Activated CD4-positive, alpha-beta T cell treated with anti-CD3 and anti-CD28 coated beads for 48 hours (primary cell): ENCODE measurements around the gene ABHD8.

Source experiments
- DNase-seq: peaks from one replicate; pipeline ENCODE4 v3.0.0-alpha.2; 2020

ABHD8 gene

DNA sequence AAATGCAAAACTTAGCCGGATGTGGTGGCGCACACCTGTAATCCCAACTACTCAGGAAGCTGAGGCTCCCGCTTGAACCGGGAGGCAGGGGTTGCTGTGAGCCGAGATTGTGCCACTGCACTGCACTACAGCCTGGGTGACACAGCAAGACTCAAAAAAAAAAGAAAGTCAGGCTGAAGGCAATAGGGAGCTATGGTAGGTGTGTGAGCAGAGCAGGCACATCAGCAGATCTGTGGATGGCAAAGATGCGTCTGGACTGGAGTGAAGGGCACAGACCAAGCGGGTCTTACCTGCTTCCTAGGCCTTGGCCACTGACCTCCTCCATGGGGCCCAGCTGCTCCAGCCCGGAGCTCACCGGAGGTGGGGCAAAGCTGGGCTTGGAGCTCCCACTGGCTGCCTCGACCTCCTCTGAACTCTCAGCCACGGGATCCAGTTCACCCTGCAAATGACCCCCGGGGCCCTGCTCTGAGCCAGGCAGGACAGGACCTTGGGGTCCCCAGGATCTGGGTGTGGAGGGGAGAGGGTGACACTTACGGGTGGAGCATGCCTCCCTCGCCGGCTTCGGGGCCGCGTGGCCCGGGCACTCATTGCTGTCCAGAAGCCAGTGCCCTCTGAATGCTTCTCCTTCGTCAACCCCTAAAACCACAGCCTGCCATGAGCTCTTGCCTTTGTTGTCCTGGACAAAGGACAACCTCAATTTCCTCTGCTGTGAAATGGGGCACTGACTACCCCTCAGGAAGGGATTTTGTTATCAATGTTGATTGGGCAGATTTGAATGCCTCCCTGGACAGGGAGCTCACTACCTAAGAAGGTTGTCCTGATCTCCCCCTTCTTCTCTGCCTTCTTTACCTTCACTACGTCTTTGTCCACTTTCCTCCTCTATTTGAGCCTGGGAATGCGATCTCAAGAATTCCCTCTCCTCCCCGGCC, 39.2 kb downstream of the ABHD8 start:
- no peak for DNase-seq

DNA sequence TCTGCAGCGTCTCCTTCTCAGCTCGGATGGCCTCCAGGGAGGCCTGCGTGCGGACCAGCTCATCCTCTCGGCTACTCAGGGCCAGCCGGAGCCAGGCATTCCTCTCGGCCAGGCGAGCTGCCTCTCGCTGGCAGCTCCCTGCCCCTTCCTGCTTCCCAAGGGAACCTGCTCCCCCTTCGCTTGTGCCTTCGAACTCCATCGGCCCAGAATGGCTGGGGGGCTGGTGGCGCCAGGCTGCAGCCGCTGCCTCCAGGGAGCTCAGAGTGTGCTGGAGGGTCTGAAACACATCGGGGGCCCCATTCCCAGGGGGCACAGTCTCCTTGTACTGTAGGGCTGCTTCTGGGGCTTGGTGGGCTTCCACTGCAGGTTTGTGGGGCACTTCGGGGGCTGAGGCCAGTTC, 40.7 kb downstream of the ABHD8 start:
- DNase-seq: no peak

DNA sequence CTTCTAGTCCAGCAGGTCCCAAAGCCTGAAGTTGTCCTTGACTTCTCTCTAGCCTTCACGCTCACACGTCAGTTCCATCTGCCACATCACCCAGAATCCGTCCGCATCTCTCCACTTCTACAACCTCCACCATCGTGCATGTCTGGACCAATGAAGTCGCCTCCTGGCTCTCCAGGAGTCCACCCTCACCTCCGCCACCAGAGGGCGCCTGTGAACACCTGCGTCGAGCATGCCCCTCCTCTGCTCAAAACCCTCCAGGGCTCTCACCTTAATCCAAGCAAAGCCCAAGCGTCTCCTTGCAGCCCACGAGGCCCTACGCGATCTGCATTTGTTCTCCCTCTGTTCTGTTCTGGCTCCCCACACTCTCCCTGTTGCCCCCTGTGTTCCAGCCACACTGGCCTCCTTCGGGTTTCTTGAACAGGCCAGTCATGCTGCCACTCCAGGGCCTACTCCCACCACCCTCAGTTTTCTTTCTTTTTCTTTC, 42.3 kb downstream of the ABHD8 start:
- DNase-seq: peak; percentile 95

DNA sequence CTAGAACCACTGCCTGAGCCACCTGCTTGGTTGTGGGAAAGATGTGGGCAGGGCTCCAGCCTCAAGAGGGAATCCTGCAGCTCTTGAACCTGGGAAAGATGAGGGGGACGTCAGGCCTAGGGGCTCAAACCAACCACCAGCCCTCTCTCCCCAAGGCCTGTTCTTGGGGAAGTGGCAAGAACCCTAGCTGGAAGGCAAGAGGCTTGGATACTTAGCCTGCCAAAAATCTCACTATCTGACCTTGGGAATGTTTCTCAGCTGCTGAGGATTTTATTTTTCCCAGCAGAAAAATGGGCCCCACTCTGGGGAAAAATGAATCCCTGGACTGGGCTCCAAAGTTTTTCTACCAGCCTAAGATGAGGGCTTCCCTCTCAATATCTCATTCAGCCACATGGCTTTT, 43.3 kb downstream of the ABHD8 start:
- no peak for DNase-seq

DNA sequence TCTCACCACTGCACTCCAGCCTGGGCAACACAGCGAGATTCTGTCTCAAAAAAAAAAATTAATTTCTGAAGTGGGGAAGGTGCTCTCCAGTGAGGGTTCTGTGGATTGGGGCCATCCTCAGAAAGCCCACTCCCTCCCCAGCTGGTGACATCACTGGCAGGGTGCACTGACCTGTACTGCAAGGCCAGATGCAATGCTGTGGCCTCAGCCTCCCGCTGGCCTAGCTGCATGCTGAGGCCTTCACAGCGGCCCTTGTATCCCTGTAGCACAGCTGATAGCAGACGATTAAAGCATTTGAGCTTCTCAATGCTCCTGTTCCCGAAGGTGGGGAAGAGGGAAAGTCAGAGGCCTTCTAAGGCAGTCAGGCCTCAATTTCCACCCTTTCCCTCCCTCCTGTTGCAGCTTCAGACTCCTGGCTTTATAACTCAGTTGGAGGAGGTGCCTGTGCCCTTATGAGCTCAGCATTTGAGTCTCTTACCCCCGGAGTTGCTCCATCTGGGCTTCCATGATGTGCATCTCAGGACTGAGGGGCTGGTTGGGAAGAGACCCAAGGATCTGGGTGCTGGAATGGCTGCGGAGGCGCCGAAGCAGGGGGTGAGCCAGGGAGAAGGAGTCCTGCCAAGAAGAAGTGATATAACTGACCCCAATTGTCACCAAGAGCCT, 44.0 kb downstream of the ABHD8 start:
- DNase-seq: no peak

DNA sequence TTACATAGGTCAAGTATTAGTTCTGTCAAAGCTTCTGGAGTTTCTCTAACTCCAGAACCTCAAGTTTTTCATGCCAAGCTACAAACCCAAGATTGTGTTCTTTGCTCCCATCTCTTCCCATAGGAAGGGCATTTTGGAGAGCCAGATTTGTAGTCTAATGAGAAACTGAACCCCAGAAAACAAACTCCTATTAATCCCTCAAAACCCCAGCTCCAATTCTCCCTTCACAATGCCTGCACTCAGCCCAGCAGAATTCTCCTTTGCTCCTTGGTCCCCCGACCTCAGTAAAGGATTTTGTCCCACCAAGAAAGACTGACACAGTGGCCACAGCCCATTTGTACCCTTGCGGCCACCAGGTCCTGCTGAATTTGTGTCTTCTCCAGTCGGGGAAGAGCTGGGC, 47.1 kb downstream of the ABHD8 start:
- no peak for DNase-seq

DNA sequence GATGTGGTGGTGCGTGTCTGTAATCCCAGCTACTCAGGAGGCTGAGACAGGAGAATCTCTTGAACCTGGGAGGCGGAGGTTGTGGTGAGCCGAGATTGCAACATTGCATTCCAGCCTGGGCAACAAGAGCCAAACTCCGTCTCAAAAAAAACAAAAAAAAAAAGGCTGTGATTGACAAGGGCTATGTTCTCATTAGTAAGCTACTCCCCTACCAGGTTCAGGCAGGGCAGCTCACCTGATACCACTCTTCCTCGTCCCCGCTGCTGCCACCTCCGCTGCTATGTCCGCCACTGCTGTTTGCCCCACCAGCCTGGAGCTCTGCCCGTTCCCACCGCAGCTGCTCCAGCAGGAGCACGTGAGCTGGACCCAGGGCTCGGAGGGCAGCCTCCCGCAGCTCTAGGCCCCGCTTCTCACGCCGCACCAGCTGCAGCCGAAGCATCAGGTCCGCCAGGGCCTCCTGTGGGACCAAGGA, 48.0 kb downstream of the ABHD8 start:
- DNase-seq: no peak

DNA sequence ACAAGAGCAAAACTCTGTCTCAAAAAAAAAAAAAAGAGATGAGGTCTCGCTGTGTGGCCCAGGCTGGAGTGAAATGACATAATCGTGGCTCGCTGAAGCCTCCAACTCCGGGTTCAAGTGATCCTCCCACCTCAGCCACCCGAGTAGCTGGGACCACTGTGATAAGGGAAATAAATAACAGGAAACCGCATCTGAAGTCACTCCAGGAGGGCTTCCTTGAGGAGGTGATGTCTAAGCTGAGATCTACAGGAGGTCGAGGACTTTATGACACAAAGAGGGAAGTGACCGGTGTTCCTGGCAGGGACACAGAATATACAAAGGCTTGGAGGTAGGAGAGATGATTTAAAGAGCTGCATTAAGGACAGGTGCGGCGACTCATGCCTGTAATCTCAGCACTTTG, 48.6 kb downstream of the ABHD8 start:
- no peak for DNase-seq

DNA sequence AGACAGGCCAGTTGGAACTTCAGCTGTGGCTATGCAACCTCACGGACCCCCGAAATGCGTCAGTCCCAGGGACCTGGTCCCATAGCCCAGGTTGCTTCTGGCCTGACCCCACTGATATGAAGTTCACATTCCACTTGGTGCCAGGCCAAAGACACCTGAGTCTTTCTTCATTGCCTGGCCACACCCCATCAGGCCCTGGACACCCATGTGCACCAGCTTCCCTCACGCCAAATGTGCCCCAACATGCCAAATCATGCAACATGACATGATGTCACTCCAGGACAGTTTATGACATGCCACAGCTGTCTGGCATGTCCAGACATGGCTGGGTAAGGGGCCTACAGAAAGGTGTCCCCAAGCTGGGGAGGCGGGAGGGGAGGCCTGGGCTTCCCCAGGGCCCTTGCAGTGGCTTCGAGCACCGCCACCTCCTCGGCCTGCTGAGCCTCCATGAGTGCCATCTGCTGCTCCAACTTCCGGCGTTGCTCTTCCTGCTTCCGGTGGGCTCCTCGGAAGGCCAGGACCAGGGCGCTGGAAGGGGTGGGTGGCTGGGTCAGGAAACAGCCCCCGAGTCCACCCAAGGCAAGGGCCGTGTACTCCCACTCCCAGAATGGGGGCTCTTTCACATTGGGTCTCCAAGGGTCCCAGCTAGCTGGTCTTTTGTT, 53.2 kb downstream of the ABHD8 start:
- DNase-seq: no peak

DNA sequence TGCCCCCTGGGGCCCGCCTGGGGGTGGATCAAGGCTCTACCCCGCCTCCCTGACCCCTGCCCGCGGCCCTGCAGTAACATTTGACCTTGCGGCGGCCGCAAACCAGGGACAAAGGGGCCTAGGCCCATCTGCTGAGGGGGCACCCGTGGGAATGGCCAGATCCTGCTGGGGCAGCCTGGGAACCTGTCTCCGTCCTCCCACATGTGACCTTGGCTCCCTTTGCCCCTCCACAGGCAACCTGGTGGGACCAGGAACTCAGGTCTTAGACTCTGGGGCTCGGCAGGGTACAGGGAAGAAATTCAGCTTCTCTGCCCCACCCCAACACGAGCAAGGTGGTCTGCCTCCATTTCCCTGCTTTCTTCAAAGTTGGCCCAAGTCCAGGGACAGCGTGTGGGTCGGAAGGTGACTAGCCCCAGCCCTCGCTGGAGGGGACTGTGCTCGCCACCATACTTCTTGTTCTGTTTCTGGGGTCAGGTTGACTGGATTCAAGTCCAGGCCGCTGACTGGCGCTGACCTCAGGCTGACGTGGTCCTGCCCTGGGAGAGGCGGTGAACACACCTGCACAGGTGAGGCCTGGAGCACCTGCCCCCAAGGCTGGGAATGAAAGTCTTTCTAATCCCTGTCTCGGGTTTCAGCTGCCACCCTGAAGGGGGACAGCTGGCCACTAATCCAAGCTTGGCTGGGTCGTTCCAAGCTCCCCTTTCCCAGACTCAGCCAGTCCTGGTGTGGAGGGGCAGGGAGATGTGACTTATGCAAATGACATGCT, 55.0 kb downstream of the ABHD8 start:
- DNase-seq: no peak

DNA sequence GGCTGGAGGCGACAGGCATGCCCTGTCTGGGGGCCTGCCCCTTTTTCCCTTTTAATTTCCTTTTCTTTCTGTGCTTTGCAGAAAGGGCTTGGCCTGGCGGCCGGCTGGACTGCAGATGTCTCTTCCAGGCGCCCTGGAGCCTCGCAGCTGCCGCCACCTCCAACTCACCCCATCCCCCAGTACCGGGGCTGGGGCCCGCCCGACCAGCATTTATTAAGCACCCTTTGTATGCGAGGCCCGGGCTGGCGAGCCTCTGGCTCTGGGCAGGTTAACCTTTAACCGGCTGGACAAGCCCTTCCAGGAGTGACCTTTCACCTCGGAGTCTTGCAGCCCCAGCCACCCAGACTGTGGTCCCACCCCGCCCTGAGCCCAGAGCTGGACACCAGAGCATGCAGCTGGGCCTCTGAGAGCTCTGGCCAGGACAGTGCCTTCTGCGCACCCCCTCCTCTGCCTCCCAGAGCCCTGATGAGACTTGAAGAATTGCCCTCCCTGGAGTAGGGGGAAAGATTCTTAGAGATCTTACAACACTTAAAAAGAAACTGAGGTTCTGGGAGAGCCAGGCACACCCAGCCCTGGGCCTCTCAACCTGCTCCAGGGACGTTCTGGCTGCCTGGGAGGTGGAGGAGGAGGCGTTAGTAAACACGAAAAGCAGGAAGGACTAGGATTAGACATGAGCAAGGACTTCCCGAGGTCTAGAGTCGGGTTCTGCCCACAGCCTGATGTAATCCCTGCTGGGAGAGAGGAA, 56.4 kb downstream of the ABHD8 start:
- no peak for DNase-seq

DNA sequence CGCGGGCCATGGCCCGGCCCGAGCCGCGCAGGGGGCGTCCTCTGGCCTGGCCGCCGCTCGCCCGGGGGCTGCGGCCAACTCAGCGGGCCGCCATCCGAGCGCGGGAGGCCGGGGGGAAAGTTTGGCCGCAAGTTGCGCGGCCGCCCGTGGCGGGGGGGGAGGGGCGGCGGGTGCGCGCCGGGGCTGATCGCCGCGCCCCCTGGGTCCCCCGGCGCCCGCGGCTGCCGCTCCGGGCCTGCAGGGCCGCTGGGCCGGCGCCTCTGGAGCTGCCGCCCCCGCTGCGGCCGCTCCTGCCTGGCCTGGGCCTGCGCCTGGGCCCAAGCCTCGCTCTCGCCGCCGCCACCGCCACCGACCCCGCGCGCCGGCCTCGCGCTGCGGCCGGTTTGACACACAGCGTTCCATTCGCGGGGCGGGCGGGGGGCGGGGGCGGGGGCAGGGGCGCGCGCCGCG, 57.7 kb downstream of the ABHD8 start, which contains the start of gene NR2F6:
Gene NR2F6 (minus strand): TSS at position 385 of the 450 bp plus-strand sequence. CDS start 699 bp downstream, outside the sequence.
- DNase-seq: no peak

DNA sequence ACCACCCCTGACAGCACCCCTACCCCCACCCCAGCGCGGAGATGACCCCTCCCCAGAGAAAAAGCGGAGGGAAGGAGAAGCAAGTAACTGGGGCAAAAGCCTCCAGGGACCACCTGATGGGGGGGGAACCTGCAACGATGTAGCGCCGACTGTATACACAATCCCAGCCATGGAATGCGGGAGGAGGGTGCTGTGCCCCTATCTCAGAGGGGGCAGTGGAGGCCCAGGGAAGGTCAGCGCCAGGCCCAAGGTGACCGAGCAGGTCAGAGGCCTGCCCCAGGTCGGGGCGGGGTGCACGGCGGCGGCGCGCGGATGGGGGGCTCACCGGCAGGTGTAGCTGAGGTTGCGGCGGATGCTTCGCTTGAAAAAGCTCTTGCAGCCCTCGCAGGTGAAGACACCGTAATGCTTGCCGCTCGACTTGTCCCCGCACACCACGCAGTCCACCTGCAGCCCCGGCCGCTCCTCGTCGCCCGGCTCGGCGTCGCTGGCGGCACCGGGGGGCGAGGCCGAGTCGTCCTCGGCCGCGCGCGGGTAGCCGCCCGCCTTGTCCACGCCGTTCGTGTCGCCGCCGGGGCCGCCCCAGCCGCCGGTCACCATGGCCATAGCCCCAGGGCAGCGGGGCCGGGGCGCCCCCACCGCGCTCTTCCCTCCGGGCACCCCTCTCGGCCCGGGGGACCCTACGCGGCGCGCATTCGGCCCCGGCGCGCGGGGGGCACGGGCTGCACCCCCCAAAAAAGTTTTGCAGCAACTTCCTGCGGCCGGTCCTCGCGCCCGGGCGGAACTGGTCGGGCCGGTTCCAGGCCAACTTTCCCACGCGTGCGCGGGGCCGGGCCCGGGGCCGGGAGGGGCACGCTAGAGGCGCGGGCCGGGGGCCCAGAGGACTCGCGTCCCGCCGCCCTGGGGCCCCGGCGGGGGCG, 58.3 kb downstream of the ABHD8 start:
- no peak for DNase-seq

DNA sequence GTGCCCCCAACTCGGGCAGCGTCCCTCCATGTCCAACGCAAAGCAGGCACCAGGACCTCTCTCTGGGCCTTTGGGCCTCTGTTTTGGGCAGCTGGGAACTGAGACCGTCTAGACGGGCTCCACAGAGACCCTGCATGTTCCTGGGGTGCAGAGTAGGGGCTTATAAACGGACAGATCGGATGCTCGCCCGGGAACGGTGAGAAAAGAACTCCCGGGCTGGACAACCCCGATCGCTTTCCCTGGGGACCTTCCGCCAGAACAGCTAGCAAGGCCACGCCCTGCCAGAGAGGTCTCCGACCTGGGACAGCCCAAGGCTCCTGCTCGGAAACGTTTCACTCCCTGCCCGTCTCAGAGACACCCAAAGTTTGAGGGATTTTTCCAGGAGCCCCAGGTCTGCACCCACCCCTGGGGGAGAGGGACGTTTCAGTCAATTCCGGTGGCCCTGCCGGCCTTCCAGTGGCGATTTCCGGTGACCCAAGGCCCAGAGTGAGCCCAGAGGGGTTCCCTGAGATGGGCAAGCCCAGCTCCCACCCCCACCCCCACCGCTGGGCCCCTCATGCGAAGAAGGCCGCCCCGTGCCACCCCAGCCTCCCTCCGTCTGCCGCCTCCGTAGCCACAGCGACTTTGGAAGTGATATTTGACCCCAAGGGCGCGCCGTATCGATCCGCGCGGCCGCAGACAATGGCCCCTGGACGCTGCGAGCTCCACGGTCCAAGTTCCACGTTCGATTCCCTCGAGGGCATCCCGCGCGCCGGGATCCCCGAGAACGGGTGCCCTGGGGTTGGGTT, 59.2 kb downstream of the ABHD8 start:
- DNase-seq: no peak

DNA sequence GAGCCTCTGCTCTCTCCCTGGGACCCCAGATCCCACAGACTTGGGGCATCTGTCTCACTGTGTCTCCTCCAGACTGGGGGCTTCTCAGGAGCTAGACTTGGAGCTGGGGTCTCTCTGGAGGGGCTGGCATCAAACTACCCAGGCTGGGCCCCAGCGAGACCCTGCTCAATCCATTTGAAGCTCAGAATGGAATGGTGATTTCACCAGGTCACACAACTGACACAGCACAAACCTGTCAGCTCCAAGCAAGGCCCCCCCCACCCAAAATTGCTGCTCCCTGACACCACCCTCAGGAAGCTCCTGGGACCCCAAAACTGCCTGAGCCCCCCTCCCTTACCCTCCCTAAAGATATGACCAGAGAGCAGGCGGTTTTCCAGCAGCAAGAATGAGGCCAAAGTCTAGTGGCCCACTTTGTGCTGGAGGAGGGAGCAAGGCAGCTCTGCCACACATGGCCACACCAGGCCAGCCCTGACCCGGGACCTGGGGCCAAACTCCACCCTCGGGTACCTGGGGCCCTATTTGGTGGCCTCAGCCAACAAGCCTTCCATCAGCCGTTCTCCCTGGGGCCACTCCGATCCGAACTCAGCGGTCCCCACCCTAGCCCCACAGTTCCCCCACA, 59.9 kb downstream of the ABHD8 start:
- no peak for DNase-seq

DNA sequence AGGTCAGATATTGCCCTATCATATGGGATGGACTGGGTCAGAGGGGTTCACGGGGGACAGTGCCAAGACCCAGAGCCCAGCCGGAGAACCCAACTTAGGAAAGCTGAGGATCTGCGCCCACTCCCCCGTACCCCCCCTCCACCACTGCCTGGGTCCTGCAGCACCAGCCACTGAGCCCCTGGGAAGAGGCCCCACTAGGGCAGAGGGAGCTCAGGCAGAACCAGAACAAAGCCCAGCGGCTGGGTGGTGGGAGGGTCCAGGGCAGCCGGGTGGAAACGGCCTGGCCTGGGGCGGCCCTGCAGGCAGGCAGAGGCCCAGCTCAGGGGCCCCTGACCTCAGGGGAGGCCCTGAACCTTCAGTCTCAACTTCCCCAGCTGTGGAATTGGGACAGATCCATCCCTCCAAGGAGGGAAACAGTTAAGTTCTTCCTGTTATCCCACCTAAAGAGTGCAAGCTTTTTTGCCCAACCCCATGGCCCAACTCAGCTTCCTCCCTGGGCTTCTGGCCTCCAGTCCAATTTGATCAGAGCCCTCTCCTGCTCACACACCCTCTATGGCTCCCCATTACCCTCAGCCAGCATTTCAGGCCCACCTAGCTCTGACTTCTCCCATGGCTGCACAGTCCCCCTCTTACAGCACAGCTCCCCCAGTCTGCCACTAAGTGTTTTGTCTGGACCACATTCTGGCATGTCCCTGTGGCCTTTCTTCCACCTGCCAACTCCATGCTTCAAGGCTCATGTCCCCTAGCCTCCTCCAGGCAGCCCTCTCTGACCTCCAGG, 60.6 kb downstream of the ABHD8 start:
- no peak for DNase-seq
